GM10847 (cell line): Measurements from ENCODE around the gene LSM14A.

Source experiments
- POLR2A ChIP-seq: IDR thresholded peaks from 2 replicates; pipeline ENCODE4 v1.6.1; 2011; ENCODE audit not compliant: insufficient read length; ENCODE audit errors: extremely low read depth

Gene LSM14A

DNA sequence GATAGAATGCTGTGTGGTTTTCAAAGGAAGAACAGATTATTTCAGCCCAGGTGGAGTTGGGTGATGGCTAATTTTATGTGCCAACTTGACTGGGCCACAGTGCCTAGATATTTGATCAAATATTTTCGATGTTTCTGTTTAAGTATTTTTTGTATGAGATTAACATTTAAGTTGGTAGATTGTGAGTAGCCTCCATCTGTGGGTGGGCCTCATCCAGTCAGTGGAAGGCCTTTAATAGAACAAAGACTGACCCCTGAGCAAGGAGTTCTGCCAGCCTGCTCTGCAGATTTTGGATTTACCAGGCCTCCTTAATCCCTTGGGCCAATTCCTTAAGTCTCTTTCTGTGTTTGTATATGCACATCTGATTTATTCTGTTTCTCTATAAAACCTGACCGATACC lies 13.9 kb downstream of the LSM14A start:
- no peak for TF ChIP-seq POLR2A

DNA sequence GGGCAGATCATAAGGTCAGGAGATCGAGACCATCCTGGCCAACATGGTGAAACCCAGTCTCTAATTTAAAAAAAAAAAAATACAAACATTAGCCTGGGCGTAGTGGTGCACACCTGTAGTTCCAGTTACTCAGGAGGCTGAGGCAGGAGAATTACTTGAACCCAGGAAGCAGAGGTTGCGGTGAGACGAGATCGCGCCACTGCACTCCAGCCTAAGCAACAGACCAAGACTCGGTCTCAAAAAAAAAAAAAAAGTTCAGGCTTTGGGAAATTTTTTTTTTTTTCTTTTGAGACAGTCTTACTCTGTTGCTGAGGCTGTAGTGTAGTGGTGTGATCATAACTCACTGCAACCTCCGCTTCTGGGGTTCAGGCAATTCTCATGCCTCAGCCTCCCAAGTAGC lies 14.7 kb downstream of the LSM14A start:
- no peak for TF ChIP-seq POLR2A

DNA sequence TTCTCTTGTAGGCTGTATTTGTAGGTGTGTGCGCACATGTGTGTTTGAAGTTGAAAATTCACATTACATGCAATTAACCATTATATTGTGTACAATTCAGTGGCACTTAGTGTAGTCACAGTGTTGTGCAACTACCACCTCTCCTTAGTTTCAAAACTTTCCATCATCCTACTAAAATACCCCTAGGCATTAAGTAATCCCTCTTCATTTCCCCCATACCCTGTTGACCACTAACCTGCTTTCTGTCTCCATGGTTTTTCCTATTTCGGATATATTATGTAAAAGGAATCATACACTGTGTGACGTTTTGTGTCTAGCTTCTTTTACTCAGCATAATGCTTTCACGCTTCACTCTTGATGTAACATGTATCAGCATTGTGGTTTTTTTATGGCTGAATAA lies 16.1 kb downstream of the LSM14A start:
- no peak for TF ChIP-seq POLR2A

DNA sequence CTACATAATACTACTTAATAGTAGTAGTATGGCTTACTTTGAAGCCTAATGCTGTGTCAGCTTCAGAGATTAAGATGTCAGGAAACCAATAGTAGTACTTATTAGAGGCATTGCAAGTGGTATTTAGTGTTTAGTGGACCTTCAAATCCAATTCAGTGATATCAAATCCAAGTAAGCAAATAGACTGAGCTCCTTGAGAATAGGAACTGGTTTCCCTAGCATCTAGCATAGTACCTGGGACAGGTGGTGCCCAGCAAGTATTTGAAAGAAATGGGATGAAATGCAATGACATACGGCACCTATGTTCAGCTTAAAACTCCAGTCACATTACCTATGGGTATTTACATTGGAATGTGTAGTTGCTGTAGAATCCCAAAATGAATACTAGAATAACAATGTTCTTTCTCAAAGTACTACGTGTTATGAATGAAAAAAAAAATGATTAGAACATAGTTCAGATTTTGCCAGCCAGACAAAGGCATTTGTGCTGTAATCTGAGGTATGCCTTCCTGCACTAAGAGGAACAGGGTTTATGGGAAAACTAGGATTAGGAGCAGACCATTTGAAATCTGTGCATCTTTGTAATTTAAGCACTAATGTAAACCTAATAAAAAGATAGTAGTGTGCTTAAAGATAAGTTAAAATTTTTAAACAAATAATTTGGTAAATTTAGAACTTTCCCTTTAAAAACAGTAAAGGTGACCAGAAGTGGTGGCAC lies 17.1 kb downstream of the LSM14A start:
- TF ChIP-seq POLR2A = no peak

DNA sequence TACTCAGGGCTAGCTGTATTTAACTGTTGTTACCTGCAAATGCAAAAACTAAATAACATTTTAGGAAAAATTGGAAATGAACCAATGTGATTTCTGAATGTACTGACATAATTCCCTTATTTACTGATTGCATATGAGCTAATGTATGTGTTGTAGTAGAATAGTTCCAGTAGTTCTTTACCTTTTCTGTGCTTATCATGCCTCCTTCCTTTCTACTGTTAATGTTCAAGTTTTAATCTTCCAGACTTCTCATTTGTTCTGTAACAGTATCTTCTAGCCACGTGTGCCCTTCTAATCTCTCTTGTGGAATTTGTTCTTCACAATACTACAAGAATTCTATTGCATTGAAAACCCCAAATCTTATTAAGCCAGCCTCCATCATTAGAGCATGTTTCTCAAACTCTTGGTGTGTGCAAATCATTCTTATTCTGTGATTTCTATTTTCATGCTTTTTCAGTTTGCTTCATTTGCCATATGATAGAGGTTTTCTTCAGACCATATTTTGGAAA lies 17.7 kb downstream of the LSM14A start:
- no peak for TF ChIP-seq POLR2A

DNA sequence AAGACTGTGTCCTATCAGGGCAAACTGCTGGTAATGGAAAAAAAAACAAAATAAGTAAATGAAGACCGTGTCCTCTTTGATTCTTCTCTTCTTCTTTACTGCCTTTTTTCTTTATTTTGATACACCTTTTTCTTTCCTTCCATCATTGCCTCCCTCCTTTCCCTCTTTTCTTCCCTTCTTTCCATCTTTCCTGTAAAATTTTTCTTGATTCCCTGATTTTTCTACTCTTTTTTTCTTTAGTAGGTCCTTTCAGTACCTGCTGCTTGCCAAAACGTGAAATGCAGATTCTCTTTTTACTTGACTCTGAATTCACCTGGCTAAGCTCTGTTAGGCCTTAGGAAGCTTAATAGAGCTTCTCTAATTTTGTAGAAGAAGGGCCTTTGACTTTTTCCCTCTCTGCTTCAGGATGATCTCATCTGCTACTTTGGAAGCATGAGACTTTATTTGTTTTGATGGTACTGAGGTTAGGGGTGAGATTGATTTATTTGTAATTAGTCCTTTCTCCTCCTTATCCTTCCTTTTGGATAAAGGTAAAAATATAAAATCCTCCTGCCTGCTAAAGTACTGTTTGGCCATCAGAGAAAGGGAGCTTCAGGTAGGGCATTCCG lies 19.2 kb downstream of the LSM14A start:
- TF ChIP-seq POLR2A = no peak

DNA sequence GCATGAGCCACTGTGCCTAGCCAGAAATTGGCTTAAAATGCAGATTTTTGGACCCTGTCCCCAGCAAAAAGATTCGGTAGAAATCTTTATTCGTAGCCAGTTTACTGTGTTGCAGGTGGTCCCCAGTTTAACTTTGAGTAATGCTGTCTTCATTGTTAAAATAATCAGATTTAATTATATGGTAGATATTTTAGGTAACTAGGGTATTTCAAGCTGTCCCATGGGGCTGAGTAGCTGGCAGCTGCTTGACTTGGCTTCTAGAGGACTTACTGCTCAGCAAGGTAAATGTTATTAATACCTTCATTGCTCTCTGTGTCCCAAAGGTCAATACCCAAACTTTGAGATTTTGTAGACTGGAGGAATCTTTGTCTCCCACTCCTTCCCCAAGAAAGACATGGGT lies 21.1 kb downstream of the LSM14A start:
- TF ChIP-seq POLR2A = no peak

DNA sequence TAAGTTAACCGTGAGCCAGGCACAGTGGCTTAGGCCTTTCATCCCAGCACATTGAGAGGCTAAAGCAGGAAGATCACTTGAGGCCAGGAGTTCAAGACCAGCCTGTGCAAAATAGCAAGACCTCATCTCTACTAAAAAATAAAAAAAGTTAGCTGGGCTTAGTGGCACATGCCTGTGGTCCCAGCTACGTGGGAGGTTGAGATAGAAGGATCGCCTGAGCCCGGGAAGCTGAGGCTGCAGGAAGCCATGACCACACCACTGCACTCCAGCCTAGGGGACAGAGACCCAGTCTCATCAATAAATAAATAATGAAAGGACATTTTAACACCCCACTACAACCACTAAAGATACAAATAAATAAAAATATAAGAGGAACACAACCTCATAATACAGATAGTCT lies 21.6 kb downstream of the LSM14A start:
- TF ChIP-seq POLR2A = no peak

DNA sequence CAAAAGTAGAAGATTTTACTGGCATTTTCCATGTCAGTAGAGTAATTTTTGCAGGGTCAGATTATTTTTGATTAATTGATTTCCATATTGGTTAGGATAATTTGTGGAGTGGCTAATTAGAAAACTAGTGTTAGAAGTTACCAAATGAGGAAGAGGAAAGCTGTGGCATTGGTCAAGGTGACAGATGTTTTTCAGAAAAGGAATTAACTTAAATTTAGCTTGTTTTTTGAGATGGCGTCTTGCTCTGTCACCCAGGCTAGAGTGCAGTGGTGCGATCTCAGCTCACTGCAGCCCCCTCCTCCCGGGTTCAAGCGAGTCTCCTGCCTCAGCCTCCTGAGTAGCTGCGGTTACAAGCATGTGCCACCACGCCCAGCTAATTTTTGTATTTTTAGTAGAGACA lies 28.8 kb downstream of the LSM14A start:
- no peak for TF ChIP-seq POLR2A

DNA sequence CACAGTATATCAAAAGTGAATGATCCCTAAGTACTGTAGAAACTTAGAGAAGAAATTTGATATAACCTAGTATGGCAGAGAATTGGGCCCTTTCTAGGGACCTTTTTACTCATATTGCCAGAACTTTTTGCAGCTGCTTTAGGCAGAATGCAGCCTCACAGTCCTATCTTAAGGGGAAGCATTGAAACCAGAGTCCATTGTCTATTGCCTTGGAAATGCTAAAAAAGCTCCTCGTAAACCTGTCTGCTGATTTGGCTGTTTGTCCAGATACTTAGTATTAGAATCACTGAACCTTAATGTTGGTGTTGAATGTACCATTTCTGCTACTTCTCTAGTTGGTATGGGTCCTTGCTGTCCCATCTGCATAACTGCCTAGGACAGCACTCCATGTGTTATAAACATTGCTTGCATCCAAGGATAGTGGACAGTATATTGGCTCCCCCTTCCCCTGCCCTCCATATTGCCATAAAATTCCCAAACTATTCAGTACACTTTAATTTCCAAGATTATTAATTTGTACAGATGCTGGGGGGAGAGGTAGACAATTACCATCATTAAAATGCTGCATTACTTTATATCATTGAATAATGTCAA lies 36.1 kb downstream of the LSM14A start:
- no peak for TF ChIP-seq POLR2A

DNA sequence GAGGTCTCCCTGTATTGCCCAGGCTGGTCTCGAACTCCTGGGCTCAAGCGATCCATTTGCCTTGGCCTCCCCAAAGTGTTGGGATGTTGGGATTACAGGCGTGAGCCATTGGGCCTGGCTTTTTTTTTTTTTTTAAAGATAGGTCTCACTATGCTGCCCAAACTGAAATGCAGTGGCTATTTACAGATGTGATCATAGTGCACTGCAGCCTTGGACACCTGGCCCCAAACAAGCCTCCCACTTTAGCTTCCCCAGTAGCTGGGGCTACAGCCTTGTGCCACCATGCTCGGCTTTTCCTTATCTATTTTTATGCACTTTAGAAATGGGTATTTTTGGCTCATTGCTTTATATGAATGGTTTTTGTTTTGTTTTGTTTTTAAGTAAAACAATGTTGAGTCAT lies 37.4 kb downstream of the LSM14A start:
- TF ChIP-seq POLR2A = no peak

DNA sequence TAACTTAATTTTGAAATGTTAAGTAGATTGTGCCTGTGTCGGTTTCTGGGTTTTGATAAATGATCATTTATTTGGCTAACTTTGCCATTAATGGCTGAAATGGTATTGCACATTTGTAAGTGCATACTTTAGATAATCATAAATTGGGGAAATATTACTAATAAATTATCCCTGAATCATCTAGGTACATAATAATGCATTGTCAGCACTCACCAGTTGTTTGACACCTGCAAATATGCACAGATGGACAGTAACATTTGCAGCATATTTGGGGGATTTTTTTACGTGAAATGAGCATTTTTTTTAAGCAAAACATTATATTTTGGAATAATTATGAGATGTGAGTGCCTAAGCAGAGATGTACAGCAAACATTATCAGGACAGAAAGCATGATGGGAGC lies 41.0 kb downstream of the LSM14A start:
- no peak for TF ChIP-seq POLR2A

DNA sequence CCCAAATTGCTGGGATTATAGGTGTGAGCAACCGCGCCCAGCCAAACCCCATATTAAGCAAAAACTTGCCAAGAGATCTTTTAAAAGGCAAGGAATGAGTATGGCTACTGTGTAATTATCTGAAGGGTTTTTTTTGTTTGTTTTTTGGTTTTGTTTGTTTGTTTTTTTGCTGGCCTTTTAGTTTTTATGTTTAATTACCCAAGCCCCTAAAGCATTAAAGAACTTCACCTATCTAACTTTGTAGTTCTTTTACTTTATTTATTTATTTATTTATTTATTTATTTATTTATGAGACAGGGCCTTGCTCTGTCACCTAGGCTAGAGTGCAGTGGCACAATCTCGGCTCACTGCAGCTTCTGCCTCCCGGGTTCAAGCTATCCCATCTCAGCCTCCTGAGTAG lies 41.7 kb downstream of the LSM14A start:
- TF ChIP-seq POLR2A = no peak

DNA sequence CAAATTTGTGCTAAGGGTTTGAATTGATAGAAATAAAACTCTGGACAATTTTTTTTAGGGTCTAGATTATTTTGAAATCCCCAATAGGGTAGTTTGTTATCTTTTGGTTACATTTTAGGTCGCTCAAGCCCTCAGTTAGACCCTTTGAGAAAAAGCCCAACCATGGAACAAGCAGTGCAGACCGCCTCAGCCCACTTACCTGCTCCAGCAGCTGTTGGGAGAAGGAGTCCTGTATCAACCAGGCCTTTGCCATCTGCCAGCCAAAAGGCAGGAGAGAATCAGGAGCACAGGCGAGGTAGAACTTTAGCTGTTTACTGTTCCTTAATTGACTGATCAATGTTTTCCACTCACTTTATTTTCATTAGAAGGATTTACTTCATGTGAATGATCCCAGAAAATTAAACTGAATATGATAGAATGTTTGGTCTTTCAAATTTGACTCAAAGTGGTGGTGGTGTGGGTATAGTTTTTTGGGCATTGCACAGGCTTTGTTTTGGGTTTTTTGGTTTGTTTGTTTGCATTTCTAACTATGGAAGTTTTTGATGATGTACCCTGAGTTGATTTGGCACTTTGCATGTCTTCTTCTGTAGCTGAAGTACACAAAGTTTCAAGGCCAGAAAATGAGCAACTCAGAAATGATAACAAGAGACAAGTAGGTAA lies 42.8 kb downstream of the LSM14A start:
- no peak for TF ChIP-seq POLR2A

DNA sequence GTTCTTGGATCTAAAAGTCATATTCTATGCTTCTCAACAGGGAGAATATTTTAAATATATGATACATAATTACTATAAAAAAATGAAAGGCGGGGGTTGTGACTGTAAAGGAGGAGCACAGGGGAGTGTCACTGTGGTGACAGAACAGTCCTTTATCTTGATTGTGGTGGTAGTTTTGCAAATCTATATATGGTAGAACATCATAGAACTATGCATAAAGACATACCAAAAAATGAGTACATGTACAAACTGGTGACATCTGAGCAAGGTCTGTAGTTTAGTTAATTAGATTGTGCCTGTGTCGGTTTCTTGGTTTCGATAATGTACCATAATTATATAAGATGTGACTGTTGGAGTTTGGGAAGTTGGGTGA lies 43.3 kb downstream of the LSM14A start:
- no peak for TF ChIP-seq POLR2A
